Thoracic aorta (tissue), 2 donors: ENCODE measurements around the gene CFAP57. TPM values are rescaled to one million over a fixed set of nuclear protein-coding genes. Genes with fewer than 3 reads are reported as not detected.

ENCODE experiments used
- ATAC-seq: fragments of 150-250 bp; one replicate; pipeline ENCODE4 v1.8.0; 2017; ENCODE audit warnings: low read depth; ENCODE audit not compliant: insufficient number of reproducible peaks, low FRiP score
- DNase-seq: peaks from one replicate; pipeline ENCODE4 v3.0.0-alpha.2; 2020; ENCODE audit warnings: low spot score
- H3K27ac ChIP-seq, 2 donors: fragments of 200-600 bp; sonication (generic); 1 replicate in 1 of 2; 2 replicates in 1 of 2; pipeline ENCODE4 v1.5.1; 2016; ENCODE audit warnings: mild to moderate bottlenecking in 2 of 2, moderate library complexity in 2 of 2
- H3K27me3 ChIP-seq: fragments of 200-600 bp; sonication (generic); replicated peaks from 2 replicates; pipeline ENCODE4 v1.6.0; 2016; ENCODE audit warnings: mild to moderate bottlenecking; ENCODE audit not compliant: insufficient read depth
- H3K36me3 ChIP-seq: fragments of 200-600 bp; sonication (generic); one replicate; pipeline ENCODE4 v1.5.1; 2016
- H3K4me1 ChIP-seq, 2 donors: fragments of 200-600 bp; sonication (generic); 1 replicate in 1 of 2; 2 replicates in 1 of 2; pipeline versions ENCODE4 v1.5.1 to v1.6.0; 2016; ENCODE audit warnings: low read depth in 2 of 2, mild to moderate bottlenecking in 1 of 2; ENCODE audit not compliant: control insufficient read depth in 1 of 2
- H3K4me3 ChIP-seq: fragments of 200-600 bp; sonication (generic); 2 replicates; pipeline ENCODE4 v1.5.1; 2016; ENCODE audit warnings: mild to moderate bottlenecking
- H3K9me3 ChIP-seq: fragments of 200-600 bp; sonication (generic); 2 replicates; pipeline ENCODE4 v1.5.1; 2016
- total RNA-seq, 2 donors: library from RNA; depleted of rRNA; stranded (reverse); fragments of >200 nt; gene quantifications; one replicate each; pipeline versions ENCODE4 v1.1.0 to v1.2.3, GENCODE V29; 2016
- TF ChIP-seq, protein P1 (sequence below): fragments of 200-600 bp; sonication (generic); IDR thresholded peaks from one replicate; pipeline ENCODE4 v1.5.1; 2019; ENCODE audit warnings: antibody characterized with exemption

CFAP57 gene
- total RNA-seq, 2 donors from 2014 or later, result 0.27 to 0.42 TPM

DNA sequence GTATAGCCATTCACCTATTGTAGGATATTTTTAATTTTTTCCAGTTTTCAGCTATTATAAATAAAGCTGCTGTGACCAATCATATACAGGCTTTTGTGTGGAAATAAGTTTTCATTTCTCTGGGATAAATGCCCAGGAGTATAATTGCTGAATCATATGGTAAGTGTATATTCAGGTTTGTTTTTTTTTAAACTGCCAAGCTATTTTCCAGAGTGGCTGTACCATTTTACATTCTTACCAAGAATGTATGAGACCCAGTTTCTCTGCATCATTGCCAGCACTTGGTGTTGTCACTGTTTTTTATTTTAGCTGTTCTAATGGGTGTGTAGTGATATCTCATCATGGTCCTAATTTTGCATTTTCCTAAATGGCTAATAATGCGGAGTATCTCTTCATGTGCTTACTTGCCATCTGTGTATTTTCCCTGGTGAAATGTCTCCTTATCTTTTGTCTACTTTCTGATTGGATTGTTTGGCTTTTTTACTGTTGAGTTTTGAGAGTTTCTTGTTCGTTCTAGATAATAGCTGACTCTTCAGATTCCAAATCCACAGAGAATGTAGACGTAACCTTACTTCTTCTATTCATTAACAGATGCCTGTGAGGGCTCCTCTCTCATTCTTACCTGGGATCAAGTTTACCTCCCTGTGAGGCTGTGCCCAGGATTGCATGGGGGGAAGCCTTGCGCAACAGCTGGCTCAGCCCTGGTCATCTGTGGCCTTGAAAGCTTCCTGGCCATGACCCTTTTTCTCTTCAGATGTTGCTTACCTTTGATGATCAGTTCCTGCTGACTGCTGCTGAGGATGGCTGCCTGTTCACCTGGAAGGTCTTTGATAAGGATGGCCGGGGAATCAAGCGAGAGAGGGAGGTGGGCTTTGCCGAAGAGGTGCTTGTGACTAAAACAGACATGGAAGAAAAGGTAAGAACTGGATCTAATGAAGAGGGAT, 42.6 kb downstream of the CFAP57 start:
- TF ChIP-seq, protein P1, sequence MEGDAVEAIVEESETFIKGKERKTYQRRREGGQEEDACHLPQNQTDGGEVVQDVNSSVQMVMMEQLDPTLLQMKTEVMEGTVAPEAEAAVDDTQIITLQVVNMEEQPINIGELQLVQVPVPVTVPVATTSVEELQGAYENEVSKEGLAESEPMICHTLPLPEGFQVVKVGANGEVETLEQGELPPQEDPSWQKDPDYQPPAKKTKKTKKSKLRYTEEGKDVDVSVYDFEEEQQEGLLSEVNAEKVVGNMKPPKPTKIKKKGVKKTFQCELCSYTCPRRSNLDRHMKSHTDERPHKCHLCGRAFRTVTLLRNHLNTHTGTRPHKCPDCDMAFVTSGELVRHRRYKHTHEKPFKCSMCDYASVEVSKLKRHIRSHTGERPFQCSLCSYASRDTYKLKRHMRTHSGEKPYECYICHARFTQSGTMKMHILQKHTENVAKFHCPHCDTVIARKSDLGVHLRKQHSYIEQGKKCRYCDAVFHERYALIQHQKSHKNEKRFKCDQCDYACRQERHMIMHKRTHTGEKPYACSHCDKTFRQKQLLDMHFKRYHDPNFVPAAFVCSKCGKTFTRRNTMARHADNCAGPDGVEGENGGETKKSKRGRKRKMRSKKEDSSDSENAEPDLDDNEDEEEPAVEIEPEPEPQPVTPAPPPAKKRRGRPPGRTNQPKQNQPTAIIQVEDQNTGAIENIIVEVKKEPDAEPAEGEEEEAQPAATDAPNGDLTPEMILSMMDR, result no peak
- H3K4me3 ChIP-seq, result no peak overlapping the region
- no peaks in the 10 kb centered on the region for H3K27me3 ChIP-seq
- no peaks in the 10 kb centered on the region for H3K4me1 ChIP-seq
- H3K27ac ChIP-seq, result no peak overlapping the region
- H3K9me3 ChIP-seq, result no peaks in the 10 kb centered on the region
- no peak for ATAC-seq
- no peaks in the 10 kb centered on the region for H3K36me3 ChIP-seq
- DNase-seq, result no peak

DNA sequence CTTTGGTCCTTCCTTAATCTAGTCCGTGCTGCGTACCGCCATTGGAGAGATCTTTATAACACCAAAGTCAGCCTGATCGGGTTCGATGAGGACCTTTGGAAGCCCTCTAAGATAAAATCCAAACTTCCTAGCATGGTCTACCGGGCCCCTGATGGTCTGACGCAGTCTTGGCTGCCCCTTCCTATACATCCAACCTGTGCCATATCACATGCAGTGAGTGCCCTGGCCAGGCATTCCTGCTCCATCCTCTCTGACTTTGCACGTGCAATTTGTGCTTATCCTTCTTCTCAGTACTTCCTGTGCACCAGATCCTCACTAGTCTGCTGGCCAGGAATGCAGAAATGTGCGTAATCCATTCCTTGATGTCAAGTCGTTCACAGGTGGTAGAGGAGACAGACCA, 45.6 kb downstream of the CFAP57 start:
- ATAC-seq (no peak), DNase-seq (no peak)
- no peaks in the 10 kb centered on the region for H3K27me3 ChIP-seq
- H3K4me1 ChIP-seq, result no peaks in the 10 kb centered on the region
- H3K27ac ChIP-seq, result no peak overlapping the region
- TF ChIP-seq, protein P1, result no peak
- H3K9me3 ChIP-seq, result no peaks in the 10 kb centered on the region
- no peak overlapping the region for H3K4me3 ChIP-seq
- no peaks in the 10 kb centered on the region for H3K36me3 ChIP-seq

DNA sequence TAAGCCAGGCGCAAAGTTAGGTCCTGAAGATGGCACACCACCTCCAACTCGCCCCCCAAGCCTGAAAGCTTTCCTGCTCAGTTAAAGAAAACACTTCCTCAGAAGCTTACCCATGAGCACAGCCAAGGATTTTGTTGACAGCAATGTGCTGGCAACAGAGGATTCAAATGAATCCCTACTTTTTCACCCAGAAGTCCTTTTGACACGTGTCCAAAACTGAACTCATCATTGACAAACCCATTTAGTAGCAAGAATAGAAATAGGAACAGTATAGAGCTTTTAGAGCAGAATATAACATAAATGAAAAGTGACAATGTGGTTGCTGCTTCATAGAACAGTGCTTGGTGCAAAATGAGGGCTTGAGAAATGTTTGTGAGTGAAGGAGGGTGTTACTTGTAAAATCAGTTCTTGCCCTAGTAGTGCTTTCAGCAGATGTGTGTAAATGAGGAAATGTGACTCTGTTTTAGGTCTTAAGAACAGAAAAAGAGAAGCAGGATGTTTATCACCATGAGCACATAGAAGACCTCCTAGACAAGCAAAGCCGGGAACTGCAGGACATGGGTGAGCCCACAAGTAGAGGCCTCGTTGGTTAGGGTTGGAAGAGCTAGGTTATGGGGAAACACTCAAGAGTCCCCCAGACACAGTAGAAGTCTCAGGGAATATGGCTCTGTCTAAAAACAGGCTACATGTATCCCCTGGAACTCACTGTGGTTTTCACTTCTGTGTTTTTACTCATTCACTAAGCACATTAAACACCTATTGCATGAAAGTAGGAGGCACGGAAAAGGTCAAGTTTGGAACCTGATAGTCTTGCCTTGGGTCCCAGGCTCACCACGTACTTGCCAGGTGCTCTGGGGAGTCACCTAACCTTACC, 49.0 kb downstream of the CFAP57 start:
- H3K27ac ChIP-seq, result no peak overlapping the region
- TF ChIP-seq, protein P1, result no peak
- no peak overlapping the region for H3K4me3 ChIP-seq
- H3K36me3 ChIP-seq, result no peaks in the 10 kb centered on the region
- DNase-seq (no peak), ATAC-seq (no peak)
- no peaks in the 10 kb centered on the region for H3K27me3 ChIP-seq
- H3K4me1 ChIP-seq, result no peaks in the 10 kb centered on the region
- no peaks in the 10 kb centered on the region for H3K9me3 ChIP-seq

DNA sequence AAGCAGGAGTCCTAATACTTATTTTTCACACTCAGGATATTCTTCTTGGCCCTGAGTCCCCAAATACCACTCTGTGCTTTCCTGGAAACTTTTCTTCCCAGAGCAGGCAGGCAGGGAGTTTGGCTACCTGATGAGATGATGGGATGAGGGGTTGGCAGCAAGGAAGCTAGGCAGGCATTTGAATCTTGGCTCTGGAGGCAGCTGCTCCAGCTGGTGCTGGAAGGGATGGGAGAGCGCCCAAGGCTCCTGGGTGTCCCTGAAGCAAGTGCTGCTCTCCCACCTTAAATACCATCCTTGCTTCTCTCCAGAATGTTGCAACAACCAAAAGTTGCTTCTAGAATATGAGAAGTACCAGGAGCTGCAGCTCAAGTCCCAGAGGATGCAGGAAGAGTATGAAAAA, 49.7 kb downstream of the CFAP57 start:
- H3K4me1 ChIP-seq, result no peaks in the 10 kb centered on the region
- TF ChIP-seq, protein P1, result no peak
- H3K27me3 ChIP-seq, result no peaks in the 10 kb centered on the region
- no peak for ATAC-seq
- no peak overlapping the region for H3K4me3 ChIP-seq
- no peaks in the 10 kb centered on the region for H3K9me3 ChIP-seq
- DNase-seq, result no peak
- H3K27ac ChIP-seq, result no peak overlapping the region
- no peaks in the 10 kb centered on the region for H3K36me3 ChIP-seq

DNA sequence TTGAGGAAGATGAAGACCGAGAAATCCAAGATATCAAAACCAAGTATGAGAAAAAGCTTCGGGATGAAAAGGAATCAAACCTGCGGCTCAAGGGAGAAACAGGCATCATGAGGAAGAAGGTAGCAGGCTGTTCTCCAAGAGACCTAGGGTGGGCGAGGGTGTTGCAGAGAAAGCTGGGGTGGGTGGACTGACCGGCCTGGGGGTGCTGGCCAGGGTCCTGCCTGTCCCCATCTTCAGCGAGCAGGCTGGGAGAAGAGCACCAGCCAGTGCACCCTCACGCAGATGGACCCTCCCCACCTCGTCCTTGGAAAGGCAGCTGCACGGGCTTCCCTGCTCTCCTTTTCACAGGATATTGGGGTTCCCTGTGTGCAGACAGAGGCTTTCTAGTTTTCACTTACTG, 50.7 kb downstream of the CFAP57 start:
- H3K27ac ChIP-seq, result no peak overlapping the region
- TF ChIP-seq, protein P1, result no peak
- H3K4me1 ChIP-seq, result no peaks in the 10 kb centered on the region
- no peak for ATAC-seq
- H3K27me3 ChIP-seq, result no peaks in the 10 kb centered on the region
- no peak for DNase-seq
- no peaks in the 10 kb centered on the region for H3K36me3 ChIP-seq
- no peaks in the 10 kb centered on the region for H3K9me3 ChIP-seq
- H3K4me3 ChIP-seq, result no peak overlapping the region
